EL (cell line): ENCODE data around the gene NR2E3.

Experiments used
- DNase-seq: peaks from one replicate; pipeline ENCODE4 v3.0.0-alpha.2; 2016

NR2E3 gene

DNA sequence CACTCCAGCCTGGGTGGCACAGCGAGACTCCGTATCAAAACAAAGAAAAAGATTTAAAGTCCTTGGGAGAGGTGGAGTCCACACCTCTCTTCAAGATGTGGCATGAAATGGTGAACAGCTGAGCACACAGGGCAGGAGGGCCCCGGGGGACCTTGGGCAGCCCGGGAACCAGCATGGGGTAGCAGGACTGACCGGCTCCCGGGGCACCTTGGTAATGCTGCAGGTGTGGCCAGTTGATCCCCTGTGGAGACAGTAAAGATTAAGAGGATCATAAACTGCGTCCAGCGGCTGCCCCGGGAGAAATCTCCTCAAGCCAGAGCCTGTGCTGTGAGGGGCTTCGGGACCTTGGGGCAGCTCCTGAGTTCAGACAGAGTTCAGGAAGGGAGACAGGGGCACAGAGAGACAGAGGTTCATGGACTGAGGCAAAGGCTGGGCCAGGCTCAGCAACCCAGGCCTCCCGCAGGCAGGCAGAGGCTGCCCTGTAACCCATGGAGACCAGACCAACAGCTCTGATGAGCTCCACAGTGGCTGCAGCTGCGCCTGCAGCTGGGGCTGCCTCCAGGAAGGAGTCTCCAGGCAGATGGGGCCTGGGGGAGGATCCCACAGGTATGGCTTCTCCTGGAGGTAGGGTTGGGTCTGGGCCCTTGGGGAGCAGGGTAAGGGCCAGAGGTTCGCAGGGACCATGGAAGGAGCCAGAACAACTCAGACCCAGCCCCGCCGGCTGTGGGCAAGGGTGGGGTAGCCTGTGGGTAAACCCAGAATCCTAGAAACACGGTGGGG is at the start of gene NR2E3:
Gene NR2E3, plus strand, starts transcription at position 299 of the 780 bp plus-strand sequence. Its CDS starts 190 bp downstream, at position 489.
- DNase-seq: no peak

DNA sequence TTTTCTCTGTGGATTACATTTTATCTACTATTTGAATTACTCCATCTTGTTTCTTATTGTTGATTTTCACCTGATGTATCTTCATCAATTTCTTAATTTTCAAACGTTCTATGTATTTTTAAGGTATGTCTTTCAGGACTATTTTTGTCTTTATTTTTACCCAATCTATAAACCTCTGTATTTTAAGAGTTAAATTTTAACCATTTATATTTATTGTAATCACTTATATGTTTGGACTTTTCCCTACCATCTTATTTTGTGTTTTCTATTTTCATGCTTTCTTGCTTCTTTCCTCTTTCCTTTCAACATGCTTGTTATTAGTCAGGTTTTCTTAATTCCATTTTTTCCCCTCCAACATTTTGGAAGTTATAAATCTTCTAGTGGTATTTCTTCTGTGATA is 49.5 kb upstream of the NR2E3 start:
- DNase-seq: no peak

DNA sequence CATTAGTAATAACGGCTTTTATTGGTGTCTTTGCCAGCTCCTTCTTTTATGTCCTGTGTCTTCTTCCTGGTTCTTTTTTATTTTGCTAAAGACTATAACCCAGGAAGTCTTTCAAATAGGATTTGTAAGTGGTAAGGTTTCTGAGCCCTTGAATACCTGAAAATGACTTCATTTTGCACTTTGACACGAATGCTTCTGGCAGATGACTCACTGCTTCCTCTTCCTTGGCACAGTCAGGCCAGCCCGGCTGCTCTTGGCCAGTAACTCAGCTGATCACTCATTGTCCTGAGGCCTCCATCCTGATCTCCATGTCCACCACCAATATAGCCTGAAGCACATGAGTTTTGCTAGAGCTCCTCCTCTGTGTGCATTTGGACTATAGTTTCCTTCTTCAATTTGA is 48.7 kb upstream of the NR2E3 start:
- DNase-seq: peak; percentile 95

- DNase-seq: no peak
These were observed 42.2 kb upstream of the NR2E3 start for GRCh38 chr15:71768184-71768583.

DNA sequence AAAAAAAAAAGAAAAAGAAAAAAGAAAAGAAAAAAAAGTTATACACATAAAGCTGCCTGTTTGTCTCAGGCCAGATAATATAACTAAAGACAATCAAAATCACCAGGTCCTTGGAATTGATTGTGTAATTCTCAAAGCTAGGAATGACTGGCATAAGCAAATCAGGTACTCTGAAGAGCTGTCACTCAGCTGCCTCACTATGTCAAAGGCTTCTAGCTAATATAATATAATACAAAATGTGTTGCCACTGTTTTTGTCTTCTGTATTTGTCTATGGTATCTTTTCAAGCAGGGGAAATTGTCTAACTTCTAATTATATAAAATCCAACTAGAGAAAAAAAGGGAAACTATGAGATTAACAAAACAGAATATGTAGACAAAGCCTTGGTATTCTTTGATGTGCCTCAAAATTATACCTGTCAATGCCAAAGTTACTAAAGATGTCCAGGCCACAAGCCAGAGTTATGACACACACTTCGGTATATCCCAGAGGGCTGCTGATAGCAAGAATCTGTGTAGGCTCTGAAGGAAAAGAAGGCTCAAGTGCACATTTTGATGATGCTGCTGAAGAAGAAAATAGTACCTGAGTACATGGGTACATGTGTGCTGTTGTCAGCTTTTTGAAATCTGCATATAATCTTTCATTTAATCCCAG is 37.0 kb upstream of the NR2E3 start:
- DNase-seq: no peak

- DNase-seq: peak; percentile 34
These were observed 34.5 kb upstream of the NR2E3 start for GRCh38 chr15:71775856-71776255.

DNA sequence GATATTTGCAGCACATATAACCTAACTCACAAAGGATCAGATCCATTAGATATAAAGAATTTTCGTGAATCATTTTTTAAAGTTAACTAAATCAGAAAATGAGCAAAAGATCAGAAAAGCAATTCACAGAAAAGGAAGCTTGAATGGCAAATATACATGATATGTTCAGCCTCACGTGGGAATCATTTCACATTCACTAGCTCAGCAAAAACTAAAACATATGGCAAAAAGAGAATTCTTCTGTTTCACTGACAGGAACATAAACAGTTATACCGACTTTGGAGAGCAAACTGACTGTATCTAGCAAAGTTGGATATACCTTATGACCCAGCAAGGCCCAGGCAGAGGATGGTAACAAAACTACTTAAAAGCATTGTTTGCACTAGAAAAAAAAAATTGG is 34.0 kb upstream of the NR2E3 start:
- DNase-seq: no peak

DNA sequence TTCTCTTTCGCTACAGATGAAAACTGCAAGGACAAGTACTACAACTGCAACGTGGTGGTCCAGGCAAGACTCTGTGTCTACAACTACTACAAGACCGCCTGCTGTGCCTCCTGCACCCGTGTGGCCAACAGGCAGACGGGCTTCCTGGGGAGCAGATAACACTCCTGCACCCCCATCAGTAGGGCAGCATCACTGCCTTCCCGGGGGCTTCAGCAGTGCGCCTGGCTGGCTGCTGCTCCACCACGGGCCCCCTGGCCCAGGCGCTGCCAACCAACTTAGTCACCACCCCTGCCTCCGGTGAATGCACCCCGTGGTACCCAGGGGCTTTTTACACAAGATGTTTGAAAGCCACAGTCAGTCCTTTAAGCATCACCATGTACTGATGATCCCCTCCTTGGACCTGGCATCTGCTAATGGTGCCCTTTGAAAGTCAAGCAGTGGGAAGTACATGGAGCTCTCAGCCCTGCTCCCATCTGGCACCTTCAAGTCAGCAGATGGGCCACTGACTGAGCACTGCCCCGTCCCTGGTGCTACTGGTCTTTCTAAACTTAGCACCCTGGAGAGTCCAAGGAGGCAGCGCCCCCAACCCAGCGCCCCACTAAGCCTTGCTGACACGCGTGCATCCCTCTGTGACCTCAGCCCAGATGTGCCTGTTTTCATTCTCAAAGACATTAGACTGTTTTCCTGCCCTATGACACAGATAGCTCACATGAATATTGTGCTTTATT is 33.0 kb upstream of the NR2E3 start:
- no peak for DNase-seq

DNA sequence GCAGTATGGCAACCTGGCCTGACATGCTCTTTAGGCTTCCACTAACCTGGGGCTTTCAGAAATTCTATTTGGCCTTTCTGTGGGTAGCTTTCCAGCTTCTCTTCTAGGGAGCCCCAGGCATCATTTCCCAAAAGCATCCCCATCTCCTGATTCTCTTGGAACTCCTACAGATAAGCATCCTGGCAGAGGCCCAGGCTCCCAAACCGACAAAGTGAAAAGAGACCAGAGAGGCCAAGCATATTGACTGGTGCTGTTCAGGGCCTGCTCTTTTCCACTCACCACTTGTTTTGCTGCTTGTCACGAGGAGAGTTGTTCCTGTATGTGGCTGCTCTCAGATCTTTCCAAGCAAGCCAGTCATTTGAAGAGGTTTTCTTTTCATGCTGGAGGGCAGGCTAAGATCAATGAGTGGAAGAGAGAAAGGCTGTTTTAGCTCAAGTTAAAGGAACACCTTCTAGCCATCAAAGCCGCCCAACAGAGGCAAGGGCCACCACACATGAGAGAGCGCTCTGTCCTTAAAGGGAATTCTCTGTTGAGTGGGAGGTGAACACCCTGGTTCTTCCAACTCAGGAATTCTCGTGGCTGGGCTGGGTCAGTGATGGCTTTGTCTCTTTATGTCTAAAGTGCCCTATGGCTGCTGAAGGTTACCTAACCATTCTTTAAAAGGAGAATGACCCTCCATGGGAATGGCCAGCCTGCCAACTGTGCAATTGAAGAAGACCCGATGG is 31.1 kb upstream of the NR2E3 start:
- DNase-seq: no peak

GRCh38 chr15:71780115-71780976 is 30.0 kb upstream of the NR2E3 start:
- DNase-seq: peak; percentile 66

GRCh38 chr15:71781179-71781964 is 29.0 kb upstream of the NR2E3 start:
- peak; percentile 46 for DNase-seq

DNA sequence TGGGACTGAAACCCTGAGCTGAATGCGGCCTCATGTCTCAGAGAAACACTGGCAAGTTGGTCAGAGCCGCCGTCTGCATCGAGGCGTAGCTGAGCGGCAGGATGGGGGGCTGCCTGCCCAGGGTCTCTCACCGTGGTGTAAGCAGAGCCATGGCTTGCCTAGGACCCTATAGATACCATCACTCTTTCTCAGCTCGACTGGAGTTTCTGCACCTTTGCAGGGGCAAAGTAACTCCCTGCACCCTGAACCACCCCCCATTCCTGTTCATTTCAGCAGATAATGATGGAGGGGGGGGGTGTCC is 28.4 kb upstream of the NR2E3 start:
- no peak for DNase-seq

DNA sequence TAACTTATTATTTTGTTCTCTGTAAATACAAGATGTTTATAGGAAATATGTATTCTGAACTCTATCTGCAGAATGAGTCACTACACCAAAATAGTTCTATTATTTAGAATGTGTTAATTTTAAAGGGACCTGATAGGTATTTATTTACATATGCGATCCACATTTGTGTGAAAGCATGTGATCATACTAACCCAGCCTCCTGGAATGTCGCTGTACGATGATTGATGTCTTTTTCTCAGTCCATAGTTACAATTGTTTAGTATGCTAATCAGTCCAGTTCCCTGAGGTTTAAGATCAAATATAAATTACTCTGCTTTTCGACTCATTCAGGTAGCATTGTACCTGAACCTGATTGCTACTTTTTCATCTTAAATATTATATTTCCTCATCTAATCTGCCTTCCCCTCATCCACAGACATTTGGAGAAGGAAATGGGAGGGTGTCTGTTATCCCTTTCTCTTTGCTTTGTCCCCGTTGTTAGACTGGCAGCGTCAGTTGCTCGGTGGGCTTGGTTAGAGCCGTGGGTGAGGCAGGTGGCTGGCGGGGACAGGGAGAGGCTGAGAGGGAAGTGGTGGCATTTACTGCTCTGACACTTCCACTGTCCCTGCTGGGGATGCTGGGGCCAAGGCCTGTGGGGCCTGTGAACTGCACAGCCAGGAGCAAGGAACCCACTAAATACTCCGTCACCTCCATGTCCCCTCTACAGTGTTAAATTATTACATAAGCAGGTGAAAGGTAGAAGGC is 27.8 kb upstream of the NR2E3 start:
- no peak for DNase-seq

GRCh38 chr15:71784719-71785118 is 25.6 kb upstream of the NR2E3 start:
- no peak for DNase-seq

DNA sequence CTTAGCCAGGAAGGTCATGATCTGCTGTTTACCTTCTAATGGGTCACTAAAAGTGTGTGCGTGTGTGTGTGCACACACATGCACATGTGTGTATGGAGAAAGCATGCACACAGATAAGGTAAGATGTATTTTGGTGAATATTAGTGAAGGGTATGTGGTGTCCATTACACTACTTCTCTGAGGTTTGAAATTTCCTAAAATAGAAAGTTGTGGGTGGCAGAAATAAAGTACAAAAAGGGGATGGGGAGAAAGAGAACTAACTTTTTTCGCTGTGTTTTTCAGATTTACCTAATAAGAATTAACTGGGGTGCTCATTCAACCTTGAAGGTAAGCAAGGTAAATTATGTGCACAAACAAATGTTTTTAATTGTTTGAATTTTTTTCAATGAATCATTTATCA is 24.4 kb upstream of the NR2E3 start:
- DNase-seq: no peak

GRCh38 chr15:71786673-71787072 is 23.7 kb upstream of the NR2E3 start:
- no peak for DNase-seq

DNA sequence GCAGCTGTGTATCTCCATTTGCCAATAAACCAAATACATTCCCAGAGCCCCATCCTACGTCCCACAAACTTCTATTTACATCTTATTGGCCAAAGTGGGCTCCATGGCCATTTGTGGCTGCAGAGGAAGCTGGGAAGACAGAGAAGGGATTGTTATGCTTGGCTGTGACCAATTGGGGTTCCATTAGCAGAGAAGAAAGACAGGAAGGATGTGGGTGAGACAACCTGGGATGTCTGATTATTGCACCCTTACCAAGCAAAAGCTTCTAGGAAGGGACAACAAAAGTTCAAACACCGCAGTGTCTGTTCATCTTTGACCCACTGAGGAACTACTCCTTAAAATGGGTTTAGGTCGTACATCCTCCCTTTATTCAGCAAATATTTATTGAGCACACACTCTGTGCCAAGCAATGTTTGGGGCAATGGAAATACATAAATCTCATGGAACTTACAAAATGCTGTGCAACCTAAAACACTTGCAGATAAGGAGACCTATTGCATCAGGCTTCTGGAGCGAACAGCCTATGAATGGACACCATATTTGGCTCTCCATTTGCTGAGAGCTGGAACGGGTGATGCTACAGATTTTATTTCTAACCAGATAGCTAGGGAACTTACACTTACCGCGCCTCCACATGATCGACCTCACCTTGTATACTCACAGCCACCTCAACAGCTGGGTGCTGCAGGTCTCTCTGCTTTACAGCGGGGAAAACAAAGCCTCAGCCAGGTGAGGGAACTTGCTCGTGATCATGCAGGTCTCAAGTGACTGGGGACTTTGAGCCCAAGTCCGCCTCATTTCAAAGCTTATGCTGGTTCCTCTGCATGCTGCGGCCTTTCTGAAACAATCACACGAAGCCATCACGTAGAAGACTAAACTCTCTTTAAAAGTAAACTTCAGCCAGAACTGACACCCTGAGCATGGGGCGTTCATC is 21.4 kb upstream of the NR2E3 start:
- DNase-seq: no peak

GRCh38 chr15:71789616-71790015 is 20.7 kb upstream of the NR2E3 start:
- DNase-seq: no peak

DNA sequence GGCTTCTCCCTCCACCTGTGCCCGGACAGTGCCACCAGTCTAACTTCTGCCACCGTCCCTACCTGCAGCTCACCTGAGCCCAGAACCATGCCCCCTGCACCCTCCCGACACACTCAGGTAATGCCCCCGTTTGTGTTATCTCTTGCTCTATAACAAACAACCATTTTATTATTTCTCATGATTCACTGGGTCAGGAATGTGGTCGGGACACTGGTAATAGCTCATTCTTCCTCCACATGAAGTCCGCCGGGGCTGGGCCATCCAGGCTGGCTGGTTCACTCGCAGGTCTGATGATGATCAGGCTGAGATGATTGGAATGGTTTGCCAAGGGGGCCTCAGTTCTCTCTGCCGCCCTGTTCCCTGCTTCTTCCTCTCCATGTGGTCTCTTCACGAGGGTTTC is 20.3 kb upstream of the NR2E3 start:
- peak; percentile 77 for DNase-seq

DNA sequence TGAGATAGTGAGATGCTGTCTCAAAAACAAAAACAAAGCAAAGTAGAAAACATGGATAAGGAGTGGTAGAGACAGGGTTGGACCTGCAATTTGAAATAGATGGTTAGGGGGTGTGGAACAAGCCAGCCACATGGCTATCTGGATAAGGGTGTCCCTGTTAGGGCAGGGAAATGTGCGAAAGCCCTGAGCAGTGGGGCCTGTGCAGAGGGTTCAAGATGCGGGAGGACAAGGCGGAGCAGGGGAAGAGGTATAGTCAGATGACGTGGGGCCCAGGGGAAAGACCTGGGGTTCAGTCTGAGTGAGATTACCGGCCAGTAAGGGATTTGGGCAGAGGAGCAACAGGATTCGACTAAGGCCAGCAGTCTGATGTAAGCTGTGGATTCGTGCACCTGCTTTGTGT is 18.4 kb upstream of the NR2E3 start:
- DNase-seq: no peak
